Prostate gland (tissue), 2 donors: ENCODE results near the gene HERC3. TPM values are rescaled to one million over a fixed set of nuclear protein-coding genes. Genes with fewer than 3 reads are reported as not detected.

Experiments used
- DNase-seq: peaks from one replicate; pipeline ENCODE4 v3.0.0-alpha.2; 2019; ENCODE audit warnings: low spot score
- H3K27ac ChIP-seq, 2 donors: fragments of 200-600 bp; sonication (generic); 2 replicates each; pipeline ENCODE4 v1.5.1; 2017 to 2019
- H3K27me3 ChIP-seq: fragments of 200-600 bp; sonication (generic); replicated peaks from 2 replicates; pipeline ENCODE4 v1.5.1; 2019; ENCODE audit not compliant: insufficient read depth
- H3K36me3 ChIP-seq, 2 donors: fragments of 200-600 bp; sonication (generic); 1 replicate in 1 of 2; 2 replicates in 1 of 2; pipeline versions ENCODE4 v1.5.1 to v1.8.1; 2017 to 2019
- H3K4me1 ChIP-seq: fragments of 200-600 bp; sonication (generic); replicated peaks from 2 replicates; pipeline ENCODE4 v1.5.1; 2019
- H3K4me3 ChIP-seq, 2 donors: fragments of 200-600 bp; sonication (generic); 2 replicates each; pipeline ENCODE4 v1.5.1; 2017 to 2019
- H3K9me3 ChIP-seq: fragments of 200-600 bp; sonication (generic); 2 replicates; pipeline ENCODE4 v1.5.1; 2017
- POLR2A ChIP-seq: fragments of 450-650 bp; IDR thresholded peaks from one replicate; pipeline ENCODE4 v1.6.1; 2016; ENCODE audit warnings: antibody characterized with exemption, mild to moderate bottlenecking
- POLR2AphosphoS5 ChIP-seq: sonication (generic); formaldehyde crosslinking; IDR thresholded peaks from one replicate; pipeline ENCODE4 v1.6.1; 2017; ENCODE audit warnings: antibody characterized with exemption
- WGBS: methylation state at CpG from one replicate; pipeline ENCODE4 v1.1.5; 2018; 5-methylcytosine and 5-hydroxymethylcytosine counted together
- intact Hi-C: fragments of 100-400 bp; cut with DNase I; formaldehyde crosslinking; loops from one replicate; pipeline ENCODE4 v1.14.2; 2022
- total RNA-seq, 2 donors: library from RNA; depleted of rRNA; stranded (reverse); fragments of >200 nt; gene quantifications; one replicate each; pipeline ENCODE4 v1.1.0, GENCODE V29; 2016
- TF ChIP-seq, protein P1 (sequence below), 4 experiments: fragments of 200-600 bp in 2 of 4; fragments of 450-650 bp in 2 of 4; sonication (generic) in 2 of 4; IDR thresholded peaks; 1 replicate in 3 of 4; 2 replicates in 1 of 4; pipeline ENCODE4 v1.5.1; 2016 to 2019; ENCODE audit warnings: antibody characterized with exemption in 4 of 4, mild to moderate bottlenecking in 2 of 4, moderate library complexity in 2 of 4

The HERC3 gene
- total RNA-seq, 2 donors from 2014 or later = 36.5 to 42.2 TPM

DNA sequence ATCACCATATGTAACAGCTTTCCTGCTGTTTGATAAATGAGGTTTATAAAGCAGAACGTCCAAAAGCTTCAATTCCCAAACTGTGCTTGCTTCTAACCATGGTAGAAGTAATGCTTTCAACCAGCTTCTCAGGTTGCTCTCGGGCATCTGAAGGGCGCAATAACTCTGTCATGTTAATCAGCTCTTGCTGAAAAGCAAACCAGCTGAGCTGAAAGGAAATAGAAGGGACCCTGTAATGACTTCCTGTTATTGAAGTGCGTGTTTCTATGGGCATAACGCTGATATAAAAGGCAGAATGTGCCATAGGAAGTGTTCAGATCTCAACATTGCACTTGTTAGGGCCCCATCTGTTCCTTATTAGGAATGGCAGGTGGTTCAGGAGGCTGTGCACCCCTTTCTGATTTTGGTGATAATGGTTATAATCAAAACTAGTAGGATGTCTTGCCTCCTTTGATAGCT is 21.2 kb downstream of the HERC3 start:
- H3K36me3 ChIP-seq = no peaks in the 10 kb centered on the region
- no peak for DNase-seq
- H3K4me1 ChIP-seq = peaks cover 14% of the 10 kb centered on the region
- WGBS = 18% methylated on average over 5 of the region's 5 CpGs
- TF ChIP-seq POLR2A = no peak
- TF ChIP-seq, protein P1, sequence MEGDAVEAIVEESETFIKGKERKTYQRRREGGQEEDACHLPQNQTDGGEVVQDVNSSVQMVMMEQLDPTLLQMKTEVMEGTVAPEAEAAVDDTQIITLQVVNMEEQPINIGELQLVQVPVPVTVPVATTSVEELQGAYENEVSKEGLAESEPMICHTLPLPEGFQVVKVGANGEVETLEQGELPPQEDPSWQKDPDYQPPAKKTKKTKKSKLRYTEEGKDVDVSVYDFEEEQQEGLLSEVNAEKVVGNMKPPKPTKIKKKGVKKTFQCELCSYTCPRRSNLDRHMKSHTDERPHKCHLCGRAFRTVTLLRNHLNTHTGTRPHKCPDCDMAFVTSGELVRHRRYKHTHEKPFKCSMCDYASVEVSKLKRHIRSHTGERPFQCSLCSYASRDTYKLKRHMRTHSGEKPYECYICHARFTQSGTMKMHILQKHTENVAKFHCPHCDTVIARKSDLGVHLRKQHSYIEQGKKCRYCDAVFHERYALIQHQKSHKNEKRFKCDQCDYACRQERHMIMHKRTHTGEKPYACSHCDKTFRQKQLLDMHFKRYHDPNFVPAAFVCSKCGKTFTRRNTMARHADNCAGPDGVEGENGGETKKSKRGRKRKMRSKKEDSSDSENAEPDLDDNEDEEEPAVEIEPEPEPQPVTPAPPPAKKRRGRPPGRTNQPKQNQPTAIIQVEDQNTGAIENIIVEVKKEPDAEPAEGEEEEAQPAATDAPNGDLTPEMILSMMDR (IDR thresholded peaks at IDR 0.05) = no peak
- TF ChIP-seq POLR2AphosphoS5 = no peak
- no peak overlapping the region for H3K27ac ChIP-seq
- H3K27me3 ChIP-seq = no peaks in the 10 kb centered on the region
- intact Hi-C loops = no loop called here
- no peaks in the 10 kb centered on the region for H3K9me3 ChIP-seq
- no peak overlapping the region for H3K4me3 ChIP-seq

DNA sequence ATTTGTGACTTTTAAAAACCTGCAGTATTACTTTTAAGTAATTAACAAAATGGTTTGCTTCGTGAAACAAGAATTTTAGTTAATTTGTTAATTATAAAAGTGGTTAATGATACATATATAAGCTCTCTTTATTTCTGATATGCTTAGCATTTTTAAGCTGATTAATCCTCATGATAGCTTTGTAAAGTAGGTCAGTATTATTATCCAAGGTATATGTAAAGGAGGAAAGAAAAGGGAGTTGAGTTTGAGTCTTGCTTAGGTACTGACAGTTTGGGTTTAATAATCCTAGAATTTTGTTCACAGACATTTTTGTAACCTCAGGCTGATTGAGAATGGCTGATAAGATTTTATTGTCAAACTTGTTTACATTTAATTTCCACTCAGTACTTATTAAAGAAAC is 21.8 kb downstream of the HERC3 start:
- H3K27me3 ChIP-seq = no peaks in the 10 kb centered on the region
- H3K4me1 ChIP-seq = peaks cover 14% of the 10 kb centered on the region
- no peaks in the 10 kb centered on the region for H3K9me3 ChIP-seq
- 90% methylated on average over 1 of the region's 1 CpG for WGBS
- H3K36me3 ChIP-seq = no peaks in the 10 kb centered on the region
- no peak overlapping the region for H3K27ac ChIP-seq
- no peak overlapping the region for H3K4me3 ChIP-seq
- TF ChIP-seq POLR2AphosphoS5 (no peak), POLR2A (no peak)
- TF ChIP-seq, protein P1 (IDR thresholded peaks at IDR 0.05) = no peak
- intact Hi-C loops = no loop called here
- DNase-seq = no peak

DNA sequence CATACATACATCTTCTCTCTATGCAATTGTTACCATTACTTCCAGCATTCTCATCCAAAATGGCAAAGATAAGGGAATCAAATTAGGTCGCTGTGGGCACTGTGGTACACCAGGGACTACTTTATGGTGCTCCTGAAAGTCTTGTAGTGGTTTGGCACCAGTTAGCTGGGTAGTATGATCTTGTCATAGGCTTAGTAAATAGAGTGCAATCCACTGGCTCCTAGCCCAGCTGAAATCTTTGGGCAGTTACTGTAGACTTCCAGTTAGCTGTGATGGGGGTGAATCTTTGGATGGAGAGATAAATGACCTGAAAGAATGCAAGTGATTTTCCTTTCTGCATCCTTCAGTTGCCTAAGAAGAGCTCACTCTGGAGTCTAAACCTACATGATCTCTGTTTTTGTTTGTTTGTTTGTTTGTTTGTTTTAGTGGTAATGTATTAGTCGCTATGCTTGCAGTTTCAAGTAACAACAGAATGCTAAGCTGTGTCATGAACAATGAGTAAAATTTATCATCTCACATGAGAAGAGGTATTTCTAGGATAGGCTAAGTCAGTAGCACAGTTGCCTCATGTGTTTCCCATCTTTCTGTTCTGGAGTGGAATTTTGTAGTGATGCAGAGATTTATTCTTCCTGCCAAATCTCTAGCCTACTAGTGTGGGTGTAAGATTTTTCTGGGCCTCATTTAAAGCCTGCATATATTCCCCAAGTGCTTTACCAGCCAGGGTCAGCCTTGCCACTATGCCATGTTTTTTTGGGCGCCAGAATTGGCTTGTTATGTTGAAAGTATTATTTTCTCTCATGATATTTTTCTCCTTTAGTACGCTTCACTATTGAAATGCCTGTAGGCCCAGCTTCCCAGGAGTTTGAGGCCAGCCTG is 24.2 kb downstream of the HERC3 start:
- H3K4me3 ChIP-seq = no peak overlapping the region
- no peaks in the 10 kb centered on the region for H3K27me3 ChIP-seq
- no peak overlapping the region for H3K27ac ChIP-seq
- 87% methylated on average over 4 of the region's 4 CpGs for WGBS
- intact Hi-C loops = no loop called here
- no peaks in the 10 kb centered on the region for H3K9me3 ChIP-seq
- H3K4me1 ChIP-seq = peaks cover 8% of the 10 kb centered on the region
- TF ChIP-seq, protein P1 (IDR thresholded peaks at IDR 0.05) = no peak
- TF ChIP-seq POLR2A (no peak), POLR2AphosphoS5 (no peak)
- DNase-seq = no peak
- H3K36me3 ChIP-seq = no peaks in the 10 kb centered on the region

DNA sequence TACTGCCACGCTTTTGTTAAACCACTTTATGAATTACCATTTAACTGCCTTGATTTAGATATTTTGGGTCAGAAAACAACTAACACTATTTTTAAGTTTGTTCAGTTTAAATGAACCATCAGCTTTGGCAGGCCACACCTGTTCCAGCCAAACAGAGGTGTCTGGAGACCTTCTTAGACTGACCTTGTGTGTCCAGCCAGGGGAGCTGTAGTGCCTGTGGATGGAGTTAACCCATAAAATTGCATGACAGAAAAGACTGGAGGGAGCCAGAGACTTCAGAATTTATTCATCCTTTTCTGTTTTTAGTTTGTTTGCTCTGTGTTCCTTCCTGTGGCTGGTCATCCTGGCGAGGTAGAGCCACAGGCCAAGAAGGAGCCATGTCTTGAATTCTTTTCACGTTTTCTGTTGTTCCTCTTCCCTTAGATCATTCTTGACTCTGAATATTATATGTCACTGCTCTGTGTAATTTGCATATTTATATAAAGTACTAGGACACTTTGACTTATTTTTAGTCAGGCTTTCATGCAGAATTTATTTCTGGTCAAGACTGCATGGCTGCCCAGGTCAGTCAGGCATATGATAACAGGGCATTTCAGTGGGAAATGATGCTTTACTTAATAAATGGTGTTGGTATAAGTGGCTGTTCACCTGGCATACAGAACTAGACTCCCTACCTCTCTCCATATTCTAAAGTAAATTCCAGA is 26.7 kb downstream of the HERC3 start:
- DNase-seq = no peak
- TF ChIP-seq POLR2A (no peak), POLR2AphosphoS5 (no peak)
- TF ChIP-seq, protein P1 (IDR thresholded peaks at IDR 0.05) = no peak
- H3K27ac ChIP-seq = no peak overlapping the region
- no peak overlapping the region for H3K4me3 ChIP-seq
- no peaks in the 10 kb centered on the region for H3K36me3 ChIP-seq
- intact Hi-C loops = no loop called here
- H3K9me3 ChIP-seq = no peaks in the 10 kb centered on the region
- no peaks in the 10 kb centered on the region for H3K27me3 ChIP-seq
- 83% methylated on average over 3 of the region's 3 CpGs for WGBS
- no peaks in the 10 kb centered on the region for H3K4me1 ChIP-seq
